ENCODE results near the gene ITIH5. TPM values are rescaled to one million over a fixed set of nuclear protein-coding genes. Genes with fewer than 3 reads are reported as not detected.
"Not testable (repeated sequence)": the region's sequence is repeated elsewhere in the genome, so short reads cannot be mapped to it uniquely, and the experiment has no call there.

ITIH5 gene
- total and polyA plus RNA-seq, 2 donors from 2014 or later, result 13.1 to 23.3 TPM

- Histone ChIP-seq H3K36me3 (ENCODE audit: control insufficient read depth in 2 of 3, insufficient read depth in 3 of 3, low read length in 3 of 3) (no peaks in the 10 kb centered on the region), H3K4me3 (ENCODE audit: low read length in 3 of 3) (no peak overlapping the region), H3K27ac (ENCODE audit: low read depth in 2 of 2, low read length in 2 of 2) (peak overlapping the region in 1 of 2 donors; percentile 16), H3K9ac (ENCODE audit: low read length in 3 of 3) (no peak overlapping the region), H3K27me3 (ENCODE audit: control insufficient read depth, insufficient read depth, low read length) (no peaks in the 10 kb centered on the region), H3K4me1 (ENCODE audit: control insufficient read depth in 2 of 3, insufficient read depth in 2 of 3, low read depth in 1 of 3, low read length in 3 of 3) (peaks cover 0 to 17% (median 7%) of the 10 kb centered on the region in 3 donors), H3K9me3 (ENCODE audit: control insufficient read depth in 2 of 3, insufficient read depth in 1 of 3, low read length in 3 of 3) (peaks cover 0 to 3% (median 0%) of the 10 kb centered on the region in 3 donors)
- peak in 1 of 5 donors; percentile 84 for DNase-seq
- intact Hi-C loops (cut with DNase I), result no loop called here
- no peak for FAIRE-seq
- no peak for TF ChIP-seq CTCF (IDR thresholded peaks at IDR 0.05; ENCODE audit: borderline replicate concordance, extremely low read depth, insufficient read depth)
Measured at GRCh38 chr10:7696545-7696944, 29.8 kb upstream of the ITIH5 start.

- intact Hi-C loops (cut with DNase I); H3K36me3 ChIP-seq (ENCODE audit: control insufficient read depth in 2 of 3, insufficient read depth in 3 of 3, low read length in 3 of 3); H3K27ac ChIP-seq (ENCODE audit: low read depth in 2 of 2, low read length in 2 of 2); H3K4me3 ChIP-seq (ENCODE audit: low read length in 3 of 3); H3K9ac ChIP-seq (ENCODE audit: low read length in 3 of 3); H3K27me3 ChIP-seq (ENCODE audit: control insufficient read depth, insufficient read depth, low read length); H3K9me3 ChIP-seq (ENCODE audit: control insufficient read depth in 2 of 3, insufficient read depth in 1 of 3, low read length in 3 of 3); DNase-seq; FAIRE-seq: not testable (repeated sequence)
- H3K4me1 ChIP-seq (ENCODE audit: control insufficient read depth in 2 of 3, insufficient read depth in 2 of 3, low read depth in 1 of 3, low read length in 3 of 3), result peaks cover 0 to 17% (median 7%) of the 10 kb centered on the region in 3 donors
Measured at GRCh38 chr10:7693194-7693593, 26.4 kb upstream of the ITIH5 start.

DNA sequence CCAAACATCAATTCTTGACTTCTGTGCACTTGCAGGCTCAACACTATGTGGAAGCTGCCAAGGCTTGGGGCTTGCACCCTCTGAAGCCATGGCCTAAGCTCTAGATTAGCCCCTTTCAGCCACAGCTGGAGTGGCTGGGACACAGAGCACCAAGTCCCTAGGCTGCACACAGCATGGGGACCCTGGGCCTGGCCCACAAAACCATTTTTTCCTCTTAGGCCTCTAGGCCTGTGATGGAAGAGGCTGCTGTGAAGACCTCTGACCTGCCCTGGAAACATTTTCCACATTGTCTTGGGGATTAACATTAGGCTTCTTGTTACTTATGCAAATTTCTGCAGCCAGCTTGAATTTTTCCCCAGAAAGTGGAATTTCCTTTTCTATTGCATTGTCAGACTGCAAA is 25.6 kb upstream of the ITIH5 start:
- DNase-seq; H3K27ac ChIP-seq (ENCODE audit: low read depth in 2 of 2, low read length in 2 of 2); FAIRE-seq; H3K9me3 ChIP-seq (ENCODE audit: control insufficient read depth in 2 of 3, insufficient read depth in 1 of 3, low read length in 3 of 3); H3K9ac ChIP-seq (ENCODE audit: low read length in 3 of 3); intact Hi-C loops (cut with DNase I); H3K4me3 ChIP-seq (ENCODE audit: low read length in 3 of 3); H3K27me3 ChIP-seq (ENCODE audit: control insufficient read depth, insufficient read depth, low read length); H3K36me3 ChIP-seq (ENCODE audit: control insufficient read depth in 2 of 3, insufficient read depth in 3 of 3, low read length in 3 of 3): not testable (repeated sequence)
- H3K4me1 ChIP-seq (ENCODE audit: control insufficient read depth in 2 of 3, insufficient read depth in 2 of 3, low read depth in 1 of 3, low read length in 3 of 3), result peaks cover 0 to 14% (median 5%) of the 10 kb centered on the region in 3 donors

- intact Hi-C loops (cut with DNase I); H3K36me3 ChIP-seq (ENCODE audit: control insufficient read depth in 2 of 3, insufficient read depth in 3 of 3, low read length in 3 of 3); H3K27ac ChIP-seq (ENCODE audit: low read depth in 2 of 2, low read length in 2 of 2); H3K4me1 ChIP-seq (ENCODE audit: control insufficient read depth in 2 of 3, insufficient read depth in 2 of 3, low read depth in 1 of 3, low read length in 3 of 3); H3K9me3 ChIP-seq (ENCODE audit: control insufficient read depth in 2 of 3, insufficient read depth in 1 of 3, low read length in 3 of 3); H3K9ac ChIP-seq (ENCODE audit: low read length in 3 of 3); H3K27me3 ChIP-seq (ENCODE audit: control insufficient read depth, insufficient read depth, low read length); DNase-seq; H3K4me3 ChIP-seq (ENCODE audit: low read length in 3 of 3); FAIRE-seq: not testable (repeated sequence)
Measured at GRCh38 chr10:7690885-7691597, 24.3 kb upstream of the ITIH5 start.

GRCh38 chr10:7689591-7689990 is 22.8 kb upstream of the ITIH5 start:
- no peak overlapping the region for H3K27ac ChIP-seq (ENCODE audit: low read depth in 2 of 2, low read length in 2 of 2)
- FAIRE-seq, result no peak
- H3K4me1 ChIP-seq (ENCODE audit: control insufficient read depth in 2 of 3, insufficient read depth in 2 of 3, low read depth in 1 of 3, low read length in 3 of 3), result no peaks in the 10 kb centered on the region
- no peaks in the 10 kb centered on the region for H3K27me3 ChIP-seq (ENCODE audit: control insufficient read depth, insufficient read depth, low read length)
- no peaks in the 10 kb centered on the region for H3K36me3 ChIP-seq (ENCODE audit: control insufficient read depth in 2 of 3, insufficient read depth in 3 of 3, low read length in 3 of 3)
- TF ChIP-seq CTCF (IDR thresholded peaks at IDR 0.05; ENCODE audit: borderline replicate concordance, extremely low read depth, insufficient read depth), result no peak
- DNase-seq, result no peak
- no peak overlapping the region for H3K9ac ChIP-seq (ENCODE audit: low read length in 3 of 3)
- H3K9me3 ChIP-seq (ENCODE audit: control insufficient read depth in 2 of 3, insufficient read depth in 1 of 3, low read length in 3 of 3), result peaks cover 0 to 3% (median 0%) of the 10 kb centered on the region in 3 donors
- H3K4me3 ChIP-seq (ENCODE audit: low read length in 3 of 3), result no peak overlapping the region
- intact Hi-C loops (cut with DNase I), result loop anchor here (5.0 kb wide), 1 partner anchor 162 kb away; no protein-coding TSS in a partner anchor
